Nephron progenitor cell (in vitro differentiated cells): Measurements from ENCODE around the gene TNFRSF6B.
A peak's percentile ranks its signal among the peaks of the same experiment; 100 is the strongest.

Source experiments
- DNase-seq: peaks from one replicate; pipeline ENCODE4 v3.0.0; 2021
- H3K27ac Mint-ChIP-seq: 2 replicates; pipeline ENCODE4 v1.8.0; 2021; ENCODE audit warnings: mild to moderate bottlenecking, moderate library complexity, mixed read lengths
- H3K27me3 Mint-ChIP-seq: 2 replicates; pipeline ENCODE4 v1.8.0; 2021; ENCODE audit warnings: mild to moderate bottlenecking, low read depth, mixed read lengths; ENCODE audit not compliant: poor library complexity
- H3K36me3 Mint-ChIP-seq: 2 replicates; pipeline ENCODE4 v1.8.0; 2021; ENCODE audit warnings: low read depth, mixed read lengths
- H3K4me1 Mint-ChIP-seq: 2 replicates; pipeline ENCODE4 v1.8.0; 2021; ENCODE audit warnings: mixed read lengths
- H3K4me3 Mint-ChIP-seq: 2 replicates; pipeline ENCODE4 v1.8.0; 2021; ENCODE audit warnings: mild to moderate bottlenecking, moderate library complexity, mixed read lengths
- H3K9me3 Mint-ChIP-seq: 2 replicates; pipeline ENCODE4 v1.8.0; 2021; ENCODE audit warnings: mild to moderate bottlenecking, moderate library complexity, mixed read lengths
- CTCF ChIP-seq: fragments of 200-600 bp; sonication (generic); IDR thresholded peaks from 2 replicates; pipeline ENCODE4 v1.5.0; 2021; ENCODE audit warnings: antibody characterized with exemption

Gene TNFRSF6B

GRCh38 chr20:63740627-63741353 is 44.3 kb downstream of the TNFRSF6B start:
- Mint-ChIP-seq H3K27me3 (peaks cover 8% of the 10 kb centered on the region), H3K9me3 (no peaks in the 10 kb centered on the region), H3K36me3 (peaks cover 12% of the 10 kb centered on the region), H3K4me1 (peaks cover 9% of the 10 kb centered on the region), H3K27ac (no peak overlapping the region), H3K4me3 (peak overlapping the region; percentile 75)
- no peak for TF ChIP-seq CTCF
- peak; percentile 73 for DNase-seq

- Mint-ChIP-seq H3K36me3 (peaks cover 10% of the 10 kb centered on the region), H3K9me3 (no peaks in the 10 kb centered on the region), H3K27me3 (peaks cover 7% of the 10 kb centered on the region), H3K27ac (no peak overlapping the region), H3K4me3 (peak overlapping the region; percentile 75), H3K4me1 (peaks cover 9% of the 10 kb centered on the region)
- TF ChIP-seq CTCF: no peak
- DNase-seq: no peak
Measured at GRCh38 chr20:63741354-63741675, 44.9 kb downstream of the TNFRSF6B start.

GRCh38 chr20:63741676-63742380 is 45.4 kb downstream of the TNFRSF6B start:
- peaks cover 10% of the 10 kb centered on the region for H3K36me3 Mint-ChIP-seq
- H3K27me3 Mint-ChIP-seq: peaks cover 2% of the 10 kb centered on the region
- peak overlapping the region; percentile 75 for H3K4me3 Mint-ChIP-seq
- no peak for TF ChIP-seq CTCF
- H3K27ac Mint-ChIP-seq: no peak overlapping the region
- DNase-seq: no peak
- no peaks in the 10 kb centered on the region for H3K9me3 Mint-ChIP-seq
- peaks cover 9% of the 10 kb centered on the region for H3K4me1 Mint-ChIP-seq

- no peak for TF ChIP-seq CTCF
- Mint-ChIP-seq H3K4me3 (no peak overlapping the region), H3K36me3 (peaks cover 10% of the 10 kb centered on the region), H3K27ac (no peak overlapping the region), H3K4me1 (peaks cover 9% of the 10 kb centered on the region), H3K9me3 (no peaks in the 10 kb centered on the region), H3K27me3 (no peaks in the 10 kb centered on the region)
- no peak for DNase-seq
Measured at GRCh38 chr20:63742381-63743024, 46.1 kb downstream of the TNFRSF6B start.

- no peaks in the 10 kb centered on the region for H3K9me3 Mint-ChIP-seq
- H3K4me3 Mint-ChIP-seq: no peak overlapping the region
- DNase-seq: no peak
- no peak for TF ChIP-seq CTCF
- peaks cover 10% of the 10 kb centered on the region for H3K36me3 Mint-ChIP-seq
- peaks cover 9% of the 10 kb centered on the region for H3K4me1 Mint-ChIP-seq
- H3K27me3 Mint-ChIP-seq: no peaks in the 10 kb centered on the region
- peak overlapping the region; percentile 92 for H3K27ac Mint-ChIP-seq
Measured at GRCh38 chr20:63743210-63743970, 46.9 kb downstream of the TNFRSF6B start.
